T-helper 17 cell (primary cell): ENCODE results near the gene HELZ. TPM values are rescaled to one million over a fixed set of nuclear protein-coding genes. Genes with fewer than 3 reads are reported as not detected.
"Not testable (repeated sequence)": the region's sequence is repeated elsewhere in the genome, so short reads cannot be mapped to it uniquely, and the experiment has no call there.

ENCODE experiments used
- ATAC-seq: fragments of 150-1000 bp; cut with Tn5 transposase; 2 replicates; pipeline ENCODE4 v1.10.0; 2021; ENCODE audit warnings: mild to moderate bottlenecking, moderate library complexity
- DNase-seq, 3 donors: peaks; one replicate each; pipeline versions ENCODE4 v3.0.0 to v3.0.0-alpha.2; 2020 to 2021
- H3K9me3 ChIP-seq: one replicate; pipeline ENCODE4 v1.7.0; 2013; ENCODE audit warnings: low read length, mild to moderate bottlenecking; ENCODE audit not compliant: control insufficient read depth, poor library complexity, severe bottlenecking
- H3K27ac Mint-ChIP-seq: one replicate; pipeline ENCODE4 v1.8.0; 2022; ENCODE audit warnings: mild to moderate bottlenecking, moderate library complexity, mixed read lengths
- H3K27me3 Mint-ChIP-seq: one replicate; pipeline ENCODE4 v1.8.0; 2022; ENCODE audit warnings: mixed read lengths
- H3K36me3 Mint-ChIP-seq: one replicate; pipeline ENCODE4 v1.8.0; 2022; ENCODE audit warnings: low read depth, mixed read lengths
- H3K4me1 Mint-ChIP-seq: one replicate; pipeline ENCODE4 v1.8.0; 2022; ENCODE audit warnings: mild to moderate bottlenecking, mixed read lengths
- H3K4me3 Mint-ChIP-seq: one replicate; pipeline ENCODE4 v1.8.0; 2022; ENCODE audit warnings: mild to moderate bottlenecking, moderate library complexity, mixed read lengths
- total RNA-seq, 4 donors: library from RNA in 2 of 4; stranded (reverse) in 2 of 4; gene quantifications; one replicate each; pipeline ENCODE4 v1.2.3 and lab custom pipeline; 2022 to 2026

HELZ gene
- total RNA-seq, 2 donors from 2014 or later: 124 to 164 TPM

DNA sequence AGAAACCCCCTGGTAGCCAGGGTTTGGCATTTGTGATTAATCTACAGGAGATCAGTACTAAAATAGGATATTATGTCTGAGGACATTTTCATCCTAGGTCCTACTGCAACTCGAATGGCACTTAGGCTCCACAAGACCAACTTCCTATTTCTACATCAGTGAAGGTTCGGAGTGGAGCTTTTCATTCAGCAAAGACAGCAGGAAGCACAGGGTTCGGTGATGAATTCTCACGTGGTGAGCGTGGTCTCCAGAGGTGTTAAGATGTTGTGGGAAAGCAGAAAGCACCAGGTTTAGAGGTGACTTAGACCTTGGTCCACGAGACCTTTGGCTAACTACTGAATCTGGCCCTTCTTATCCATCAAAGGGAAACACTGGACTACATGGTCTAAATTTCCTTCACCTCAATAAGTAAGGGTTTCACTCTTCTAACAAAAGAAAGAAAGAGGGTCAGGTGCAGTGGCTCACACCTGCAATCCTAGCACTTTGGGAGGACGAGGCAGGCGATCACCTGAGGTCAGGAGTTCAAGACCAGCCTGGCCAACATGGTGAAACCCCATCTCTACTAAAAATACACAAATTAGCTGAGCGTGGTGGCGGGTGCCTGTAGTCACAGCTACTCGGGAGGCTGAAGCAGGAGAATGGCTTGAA is 13.9 kb upstream of the HELZ start:
- Mint-ChIP-seq H3K4me1 (peaks cover 27% of the 10 kb centered on the region), H3K27me3 (no peaks in the 10 kb centered on the region), H3K4me3 (peak overlapping the region; percentile 70), H3K36me3 (peaks cover 2% of the 10 kb centered on the region), H3K27ac (peak overlapping the region; percentile 91)
- H3K9me3 ChIP-seq: no peaks in the 10 kb centered on the region
- peak; percentile 45 for ATAC-seq
- DNase-seq: no peak

DNA sequence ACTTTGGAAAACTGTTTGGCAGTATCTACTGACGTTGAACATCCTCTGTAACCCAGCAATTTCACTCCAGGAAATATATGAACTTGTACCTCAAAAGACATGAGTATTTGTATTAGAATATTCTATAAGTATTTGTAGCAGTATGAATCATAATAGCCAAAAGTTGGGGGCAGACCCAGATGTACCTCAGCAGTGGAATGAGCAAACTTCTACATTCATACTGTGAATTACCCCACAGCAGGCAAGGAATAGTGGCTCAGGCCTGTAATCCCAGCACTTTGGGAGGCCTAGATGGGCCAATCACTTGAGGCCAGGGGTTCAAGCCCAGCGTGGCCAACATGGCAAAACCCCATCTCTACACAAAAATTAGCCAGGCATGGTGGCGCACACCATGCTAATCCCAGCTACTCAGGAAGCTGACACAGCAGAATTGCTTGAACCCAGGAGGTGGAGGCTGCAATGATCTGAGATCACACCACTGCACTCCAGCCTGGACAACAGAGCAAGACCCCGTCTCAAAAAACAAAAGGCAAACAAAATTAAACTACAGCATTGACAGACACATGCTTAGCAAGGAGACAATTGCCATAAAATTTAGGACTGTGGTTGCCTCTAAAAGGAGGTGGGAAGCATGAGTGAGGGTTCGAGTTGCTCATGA is 11.2 kb upstream of the HELZ start:
- Mint-ChIP-seq H3K27me3 (no peaks in the 10 kb centered on the region), H3K27ac (peak overlapping the region; percentile 45), H3K4me3 (no peak overlapping the region), H3K36me3 (peaks cover 2% of the 10 kb centered on the region), H3K4me1 (peaks cover 20% of the 10 kb centered on the region)
- H3K9me3 ChIP-seq: no peaks in the 10 kb centered on the region
- no peak for DNase-seq
- no peak for ATAC-seq

- H3K9me3 ChIP-seq: no peaks in the 10 kb centered on the region
- H3K27ac Mint-ChIP-seq: no peak overlapping the region
- H3K36me3 Mint-ChIP-seq: peaks cover 2% of the 10 kb centered on the region
- DNase-seq: no peak
- H3K4me1 Mint-ChIP-seq: peaks cover 14% of the 10 kb centered on the region
- ATAC-seq: no peak
- H3K4me3 Mint-ChIP-seq: no peak overlapping the region
- no peaks in the 10 kb centered on the region for H3K27me3 Mint-ChIP-seq
Observed at GRCh38 chr17:67253384-67253783, 8.4 kb upstream of the HELZ start.

- not testable (repeated sequence) for ATAC-seq, H3K4me3 Mint-ChIP-seq, H3K27me3 Mint-ChIP-seq, H3K9me3 ChIP-seq, DNase-seq, H3K27ac Mint-ChIP-seq, H3K36me3 Mint-ChIP-seq
- H3K4me1 Mint-ChIP-seq: peaks cover 12% of the 10 kb centered on the region
Observed at GRCh38 chr17:67251586-67251985, 6.6 kb upstream of the HELZ start.

GRCh38 chr17:67248291-67248690 is 3.3 kb upstream of the HELZ start:
- no peak for ATAC-seq
- Mint-ChIP-seq H3K36me3 (no peaks in the 10 kb centered on the region), H3K27ac (peak overlapping the region; percentile 86)

DNA sequence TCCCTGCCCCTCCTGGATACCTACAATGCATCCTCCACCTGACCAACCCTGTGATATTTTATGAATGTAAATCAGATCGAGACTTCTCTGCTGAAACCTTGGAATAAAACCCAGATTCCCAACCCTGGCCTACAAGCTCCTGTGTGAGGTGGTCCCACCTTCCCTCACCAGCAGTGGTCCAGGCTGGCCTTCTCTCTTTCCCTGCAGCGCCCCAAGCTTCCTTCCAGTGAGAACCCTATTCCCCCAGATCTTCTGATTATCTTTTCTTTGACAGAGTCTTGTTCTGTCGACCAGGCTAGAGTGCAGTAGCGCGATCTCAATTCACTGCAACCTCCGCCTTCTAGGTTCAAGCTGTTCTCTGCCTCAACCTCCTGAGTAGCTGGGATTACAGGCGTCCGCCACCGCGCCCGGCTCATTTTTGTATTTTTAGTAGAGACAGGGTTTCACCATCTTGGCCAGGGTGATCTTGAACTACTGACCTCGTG is 2.5 kb upstream of the HELZ start:
- H3K9me3 ChIP-seq: no peaks in the 10 kb centered on the region
- peak overlapping the region; percentile 88 for H3K4me3 Mint-ChIP-seq
- H3K27me3 Mint-ChIP-seq: no peaks in the 10 kb centered on the region
- no peak for ATAC-seq
- peak overlapping the region; percentile 86 for H3K27ac Mint-ChIP-seq
- H3K36me3 Mint-ChIP-seq: no peaks in the 10 kb centered on the region
- no peak for DNase-seq
- H3K4me1 Mint-ChIP-seq: peaks cover 26% of the 10 kb centered on the region

More at GRCh38 chr17:67248291-67248690, 3.3 kb upstream of the HELZ start:
- H3K4me1 Mint-ChIP-seq: peaks cover 24% of the 10 kb centered on the region
- no peak for DNase-seq
- H3K4me3 Mint-ChIP-seq: peak overlapping the region; percentile 62
- H3K9me3 ChIP-seq: no peaks in the 10 kb centered on the region
- no peaks in the 10 kb centered on the region for H3K27me3 Mint-ChIP-seq

DNA sequence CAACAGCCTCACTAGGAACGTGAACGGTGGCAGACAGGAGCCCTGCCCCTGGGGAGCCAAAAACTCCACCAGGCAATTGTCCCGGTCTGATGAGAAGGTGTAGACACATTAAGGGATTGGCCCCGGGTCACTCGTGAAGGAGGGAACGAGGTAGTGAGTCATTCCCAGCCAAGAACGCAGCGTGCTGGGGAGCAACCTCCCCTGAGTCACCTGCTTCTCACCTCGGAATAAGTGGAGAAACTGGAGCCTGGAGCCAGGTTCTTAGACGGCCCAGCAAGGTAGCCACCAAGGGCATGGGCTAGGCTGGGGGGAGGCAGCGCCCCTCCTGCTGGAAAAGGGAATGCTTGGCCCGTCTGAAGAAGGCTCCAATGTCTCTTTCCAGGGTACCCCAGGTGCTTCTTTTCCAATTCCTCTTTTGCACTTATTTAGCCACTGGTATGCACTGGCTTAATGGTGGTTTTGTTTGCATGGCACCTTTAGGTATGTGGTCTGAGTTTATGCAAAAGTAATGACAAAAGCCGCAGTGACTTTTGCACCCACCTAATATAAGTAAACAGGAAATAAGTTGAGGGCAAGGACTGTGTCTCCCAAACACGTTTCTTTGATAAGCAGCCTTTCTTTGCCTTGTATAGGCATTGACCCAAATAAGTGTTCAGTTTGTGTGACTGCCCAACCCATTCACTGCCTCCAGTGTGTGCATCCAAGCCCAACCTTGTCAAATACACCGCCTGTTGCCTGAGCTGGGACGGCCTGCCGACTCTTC is 1.8 kb upstream of the HELZ start:
- DNase-seq (peak; percentile 22 to 48 (median 30)), ATAC-seq (peak; percentile 76)
- Mint-ChIP-seq H3K27me3 (no peaks in the 10 kb centered on the region), H3K4me3 (peak overlapping the region; percentile 88), H3K27ac (peak overlapping the region; percentile 86), H3K36me3 (no peaks in the 10 kb centered on the region), H3K4me1 (peaks cover 29% of the 10 kb centered on the region)
- H3K9me3 ChIP-seq: no peaks in the 10 kb centered on the region

- Mint-ChIP-seq H3K27ac (peak overlapping the region; percentile 86), H3K4me3 (peak overlapping the region; percentile 88), H3K27me3 (no peaks in the 10 kb centered on the region), H3K4me1 (peaks cover 34% of the 10 kb centered on the region), H3K36me3 (no peaks in the 10 kb centered on the region)
- ATAC-seq: peak; percentile 4
- DNase-seq: no peak
- no peaks in the 10 kb centered on the region for H3K9me3 ChIP-seq
Observed at GRCh38 chr17:67246403-67246652, 1.3 kb upstream of the HELZ start.

DNA sequence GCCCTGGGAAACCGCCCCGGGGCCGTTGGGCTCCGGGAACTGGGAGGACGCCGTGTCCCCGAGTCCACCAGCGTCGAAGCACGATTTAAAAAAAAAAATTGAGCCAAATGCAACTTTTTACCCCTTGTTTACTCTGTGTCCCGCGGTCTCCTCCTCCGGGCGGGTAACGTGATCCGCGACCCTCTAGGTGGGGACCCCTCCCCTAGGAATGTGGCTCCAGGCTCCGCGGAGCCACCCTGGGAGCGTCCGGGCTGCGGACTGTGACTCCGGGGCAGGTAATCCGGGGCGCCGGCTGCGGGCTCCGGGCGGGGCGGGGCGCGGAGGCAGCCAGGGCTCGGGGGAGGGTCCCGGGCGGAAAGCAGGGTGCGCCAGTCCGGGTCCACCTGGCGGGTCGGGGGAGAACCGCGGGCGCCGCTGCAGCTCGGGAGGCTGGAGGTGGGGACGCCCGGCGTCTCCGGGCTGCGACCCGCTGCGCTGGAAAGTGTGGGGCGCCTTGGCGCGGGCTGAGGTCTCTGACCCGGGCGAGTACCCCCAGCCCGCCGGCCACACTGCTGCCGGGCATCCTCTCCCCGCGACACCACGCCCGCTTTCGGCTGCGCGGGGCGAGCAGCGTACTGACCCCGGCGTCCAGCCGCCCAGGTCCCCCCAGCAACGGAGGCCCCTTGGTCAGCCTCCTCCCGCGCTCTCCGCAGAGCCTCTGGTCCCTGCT is 852 bp upstream of the HELZ start:
- no peaks in the 10 kb centered on the region for H3K27me3 Mint-ChIP-seq

GRCh38 chr17:67244431-67245072 is 444 bp downstream of the HELZ start:
- DNase-seq: peak in 2 of 3 donors; percentile 11 to 22

More for the DNA sequence above, 852 bp upstream of the HELZ start:
- H3K27ac Mint-ChIP-seq: peak overlapping the region; percentile 86
- no peaks in the 10 kb centered on the region for H3K9me3 ChIP-seq
- ATAC-seq (peak; percentile 34), DNase-seq (peak; percentile 54 to 65 (median 62))
- no peaks in the 10 kb centered on the region for H3K36me3 Mint-ChIP-seq
- peaks cover 39% of the 10 kb centered on the region for H3K4me1 Mint-ChIP-seq
- H3K4me3 Mint-ChIP-seq: peak overlapping the region; percentile 88

GRCh38 chr17:67243284-67243683 is 1.7 kb downstream of the HELZ start:
- Mint-ChIP-seq H3K36me3 (no peaks in the 10 kb centered on the region), H3K4me3 (peak overlapping the region; percentile 89), H3K27me3 (no peaks in the 10 kb centered on the region), H3K4me1 (peaks cover 48% of the 10 kb centered on the region), H3K27ac (peak overlapping the region; percentile 87)
- no peak for ATAC-seq
- DNase-seq: no peak
- H3K9me3 ChIP-seq: no peaks in the 10 kb centered on the region

More at GRCh38 chr17:67244431-67245072, 444 bp downstream of the HELZ start:
- ATAC-seq: peak; percentile 27
- no peaks in the 10 kb centered on the region for H3K36me3 Mint-ChIP-seq
- H3K27ac Mint-ChIP-seq: peak overlapping the region; percentile 87
- H3K9me3 ChIP-seq: no peaks in the 10 kb centered on the region
- peaks cover 47% of the 10 kb centered on the region for H3K4me1 Mint-ChIP-seq
- peak overlapping the region; percentile 89 for H3K4me3 Mint-ChIP-seq
- no peaks in the 10 kb centered on the region for H3K27me3 Mint-ChIP-seq

DNA sequence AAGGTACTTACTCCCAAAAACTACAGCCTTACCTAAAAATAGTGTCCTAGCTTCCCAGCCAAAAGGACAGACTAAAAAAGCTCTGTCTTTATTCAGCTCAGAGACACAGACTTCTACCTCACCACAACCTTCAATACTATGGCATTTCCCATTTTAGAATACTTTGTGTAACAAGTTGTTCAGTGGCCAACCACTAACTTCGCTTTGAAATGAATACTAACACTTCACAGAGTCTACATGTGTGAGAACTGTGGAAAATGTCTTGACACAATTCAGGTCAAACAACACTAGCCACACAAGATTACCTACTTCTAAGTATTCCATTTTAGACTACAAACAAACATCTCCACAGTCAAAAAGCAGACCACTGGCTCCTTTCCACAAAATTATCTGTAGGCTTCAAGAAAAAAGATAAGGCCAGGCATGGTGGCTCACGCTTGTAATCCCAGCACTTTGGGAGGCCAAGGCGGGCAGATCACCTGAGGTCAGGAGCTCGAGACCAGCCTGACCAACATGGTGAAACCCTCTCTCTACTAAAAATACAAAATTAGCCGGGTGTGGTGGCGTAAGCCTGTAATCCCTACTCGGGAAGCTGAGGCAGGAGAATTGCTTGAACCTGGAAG is 3.2 kb downstream of the HELZ start:
- peaks cover 42% of the 10 kb centered on the region for H3K4me1 Mint-ChIP-seq
- no peak for ATAC-seq
- peak overlapping the region; percentile 86 for H3K27ac Mint-ChIP-seq
- DNase-seq: no peak
- peak overlapping the region; percentile 49 for H3K4me3 Mint-ChIP-seq
- H3K9me3 ChIP-seq: no peaks in the 10 kb centered on the region
- no peaks in the 10 kb centered on the region for H3K36me3 Mint-ChIP-seq
- no peaks in the 10 kb centered on the region for H3K27me3 Mint-ChIP-seq
